Upper lobe of right lung (tissue), 1 donor: ENCODE measurements around the gene PLAGL1. TPM values are rescaled to one million over a fixed set of nuclear protein-coding genes. Genes with fewer than 3 reads are reported as not detected.

Experiments
- ATAC-seq: fragments of 200-7000 bp; cut with Tn5 transposase; one replicate; pipeline ENCODE4 v1.9.1; 2020; ENCODE audit warnings: mild to moderate bottlenecking, moderate library complexity
- DNase-seq: peaks from one replicate; pipeline ENCODE4 v3.0.0-alpha.2; 2020
- H3K27ac ChIP-seq: fragments of 200-600 bp; one replicate; pipeline ENCODE4 v1.8.0; 2022
- H3K27me3 ChIP-seq: fragments of 200-600 bp; one replicate; pipeline ENCODE4 v1.8.0; 2022; ENCODE audit warnings: mild to moderate bottlenecking
- H3K36me3 ChIP-seq: fragments of 200-600 bp; one replicate; pipeline ENCODE4 v1.8.0; 2022
- H3K4me1 ChIP-seq: fragments of 200-600 bp; one replicate; pipeline ENCODE4 v1.8.0; 2022
- H3K4me3 ChIP-seq: fragments of 200-600 bp; one replicate; pipeline ENCODE4 v1.8.0; 2022; ENCODE audit warnings: mild to moderate bottlenecking
- H3K9me3 ChIP-seq: fragments of 200-600 bp; one replicate; pipeline ENCODE4 v1.8.0; 2022
- CTCF ChIP-seq: fragments of 200-600 bp; IDR thresholded peaks from one replicate; pipeline ENCODE4 v1.8.0; 2022; ENCODE audit warnings: antibody characterized with exemption
- intact Hi-C: fragments of 100-400 bp; cut with DNase I; formaldehyde crosslinking; loops from one replicate; pipeline ENCODE4 v1.11.0; 2022
- total RNA-seq: library from RNA; stranded (reverse); fragmentation: NEBNext Ultra II Directional; extraction: Animal tissue kit (Norgen Biotek cat#: 25700); gene quantifications from one replicate; pipeline ENCODE4 v1.2.1, GENCODE V29; 2021
- donor health status: DM: no; HTN: yes; CAD: no; lungs with severe emphysema.

Gene PLAGL1
- total RNA-seq, 1 donor from 2014 or later = 34.8 TPM

GRCh38 chr6:143986463-143987065 lies 21.5 kb downstream of the PLAGL1 start:
- Histone ChIP-seq H3K27ac (no peak overlapping the region), H3K4me3 (no peak overlapping the region), H3K27me3 (no peaks in the 10 kb centered on the region), H3K9me3 (no peaks in the 10 kb centered on the region), H3K36me3 (no peaks in the 10 kb centered on the region), H3K4me1 (no peaks in the 10 kb centered on the region)
- no peak for TF ChIP-seq CTCF
- DNase-seq = no peak
- no peak for ATAC-seq
- intact Hi-C loops = no loop called here

- Histone ChIP-seq H3K27ac (no peak overlapping the region), H3K27me3 (no peaks in the 10 kb centered on the region), H3K9me3 (no peaks in the 10 kb centered on the region), H3K36me3 (no peaks in the 10 kb centered on the region), H3K4me3 (no peak overlapping the region), H3K4me1 (no peaks in the 10 kb centered on the region)
- intact Hi-C loops = no loop called here
- ATAC-seq (no peak), DNase-seq (no peak)
- TF ChIP-seq CTCF = no peak
These were observed 23.4 kb downstream of the PLAGL1 start for GRCh38 chr6:143984666-143985065.

GRCh38 chr6:143982968-143983367 lies 25.1 kb downstream of the PLAGL1 start:
- Histone ChIP-seq H3K9me3 (no peaks in the 10 kb centered on the region), H3K27me3 (no peaks in the 10 kb centered on the region), H3K36me3 (no peaks in the 10 kb centered on the region), H3K4me3 (no peak overlapping the region), H3K4me1 (no peaks in the 10 kb centered on the region), H3K27ac (no peak overlapping the region)
- DNase-seq = no peak
- ATAC-seq = no peak
- no peak for TF ChIP-seq CTCF
- intact Hi-C loops = no loop called here

GRCh38 chr6:143980921-143981320 lies 27.1 kb downstream of the PLAGL1 start:
- Histone ChIP-seq H3K36me3 (no peaks in the 10 kb centered on the region), H3K27me3 (no peaks in the 10 kb centered on the region), H3K9me3 (no peaks in the 10 kb centered on the region), H3K27ac (no peak overlapping the region), H3K4me1 (no peaks in the 10 kb centered on the region), H3K4me3 (no peak overlapping the region)
- intact Hi-C loops = no loop called here
- DNase-seq = no peak
- ATAC-seq = no peak
- no peak for TF ChIP-seq CTCF

- Histone ChIP-seq H3K4me3 (no peak overlapping the region), H3K4me1 (peaks cover 3% of the 10 kb centered on the region), H3K36me3 (no peaks in the 10 kb centered on the region), H3K9me3 (no peaks in the 10 kb centered on the region), H3K27me3 (no peaks in the 10 kb centered on the region), H3K27ac (no peak overlapping the region)
- intact Hi-C loops = no loop called here
- ATAC-seq (no peak), DNase-seq (no peak)
- no peak for TF ChIP-seq CTCF
These were observed 31.2 kb downstream of the PLAGL1 start for GRCh38 chr6:143976806-143977349.

GRCh38 chr6:143974089-143974488 lies 34.0 kb downstream of the PLAGL1 start:
- intact Hi-C loops = no loop called here
- ATAC-seq = no peak
- no peak for TF ChIP-seq CTCF
- no peaks in the 10 kb centered on the region for H3K9me3 ChIP-seq
- peaks cover 13% of the 10 kb centered on the region for H3K4me1 ChIP-seq
- no peak overlapping the region for H3K27ac ChIP-seq
- no peaks in the 10 kb centered on the region for H3K27me3 ChIP-seq
- DNase-seq = no peak
- no peak overlapping the region for H3K4me3 ChIP-seq
- H3K36me3 ChIP-seq = no peaks in the 10 kb centered on the region
